HCT116 (cell line): Measurements from ENCODE around the gene CD1E. TPM values are rescaled to one million over a fixed set of nuclear protein-coding genes. Genes with fewer than 3 reads are reported as not detected.

ENCODE experiments used
- ATAC-seq: fragments of 200-7000 bp; cut with Tn5 transposase; 2 replicates; pipeline ENCODE4 v1.9.1; 2020; ENCODE audit warnings: mild to moderate bottlenecking, moderate library complexity
- BruUV-seq: library from RNA; stranded (reverse); fragments of 400-500 nt; replicated peaks from 2 replicates; lab custom pipeline; 2021; lab: Mats Ljungman, UMichigan
- CTCF ChIA-PET: fragments of 300-600 bp; sonication (Branson Sonifier 250); formaldehyde crosslinking; loops from one replicate; lab custom pipeline; 2021; ENCODE audit warnings: antibody characterized with exemption; lab: Charles Lee
- POLR2A ChIA-PET: fragments of 300-600, 350-600 bp; sonication (Branson Sonifier 250); formaldehyde crosslinking; loops from one replicate; lab custom pipeline; 2021; ENCODE audit warnings: antibody characterized with exemption; lab: Charles Lee
- RAD21 ChIA-PET, 2 experiments: fragments of 300-600 bp; sonication (Branson Sonifier 250); formaldehyde crosslinking; loops; one replicate each; lab custom pipeline; 2023; ENCODE audit warnings: low total read pairs in 2 of 2; ENCODE audit not compliant: uncharacterized antibody in 2 of 2, unreplicated experiment in 2 of 2, low non-redundant PET in 1 of 2; lab: Charles Lee
- DNase-seq: peaks from one replicate; pipeline ENCODE4 v3.0.0-alpha.2; 2010; ENCODE audit warnings: low read depth, low spot score
- H2AFZ ChIP-seq: fragments of 200-600 bp; shearing (Covaris generic), sonication (generic); 2 replicates; pipeline ENCODE4 v1.6.1; 2017; ENCODE audit warnings: low read depth, mixed run types, mixed read lengths, antibody characterized with exemption, low read length; ENCODE audit not compliant: poor library complexity, severe bottlenecking
- H3K27ac ChIP-seq: 2 replicates; pipeline ENCODE4 v1.5.1; 2012; ENCODE audit warnings: low read depth, low read length
- H3K27me3 ChIP-seq: fragments of 200-600 bp; sonication (generic); 2 replicates; pipeline ENCODE4 v1.6.1; 2016; ENCODE audit warnings: mixed run types, low read length, mixed read lengths; ENCODE audit not compliant: insufficient read depth
- H3K36me3 ChIP-seq, 2 experiments: fragments of 200-500 bp in 1 of 2; fragments of 200-600 bp in 1 of 2; sonication (Bioruptor generic) in 1 of 2; sonication (generic) in 1 of 2; 2 replicates each; pipeline versions ENCODE4 v1.5.1 to v1.6.1; 2014 to 2016; ENCODE audit warnings: low read length in 2 of 2, inconsistent platforms in 1 of 2, mixed read lengths in 1 of 2, mixed run types in 1 of 2; ENCODE audit not compliant: insufficient read depth in 2 of 2, control insufficient read depth in 1 of 2
- H3K4me1 ChIP-seq, 2 experiments: fragments of 200-600 bp in 1 of 2; sonication (generic) in 1 of 2; 2 replicates each; pipeline versions ENCODE4 v1.5.1 to v1.6.1; 2012 to 2017; ENCODE audit warnings: low read length in 2 of 2, inconsistent platforms in 1 of 2, mild to moderate bottlenecking in 1 of 2, mixed read lengths in 1 of 2, mixed run types in 1 of 2, moderate library complexity in 1 of 2; ENCODE audit not compliant: insufficient read depth in 2 of 2, control insufficient read depth in 1 of 2
- H3K4me2 ChIP-seq: fragments of 200-600 bp; sonication (generic); 2 replicates; pipeline ENCODE4 v1.6.1; 2017; ENCODE audit warnings: mixed run types, low read length, mixed read lengths
- H3K4me3 ChIP-seq, 2 experiments: fragments of 200-600 bp in 1 of 2; sonication (generic) in 1 of 2; replicated peaks in 1 of 2; 2 replicates each; pipeline ENCODE4 v1.5.1; 2011 to 2016; ENCODE audit warnings: low read length in 2 of 2, control low read depth in 1 of 2, low read depth in 1 of 2, mild to moderate bottlenecking in 1 of 2, mixed read lengths in 1 of 2, mixed run types in 1 of 2
- H3K79me2 ChIP-seq: fragments of 200-600 bp; sonication (generic); 2 replicates; pipeline ENCODE4 v1.6.1; 2017; ENCODE audit warnings: mild to moderate bottlenecking, mixed run types, low read length, moderate library complexity, mixed read lengths; ENCODE audit not compliant: insufficient read depth
- H3K9ac ChIP-seq: fragments of 200-600 bp; sonication (generic); 2 replicates; pipeline ENCODE4 v1.6.1; 2016; ENCODE audit warnings: low read length, mixed read lengths
- H3K9me2 ChIP-seq: fragments of 200-600 bp; sonication (generic), shearing (Covaris generic); 2 replicates; pipeline ENCODE4 v1.6.1; 2017; ENCODE audit warnings: mixed run types, mild to moderate bottlenecking, moderate library complexity; ENCODE audit not compliant: insufficient read depth
- H3K9me3 ChIP-seq, 2 experiments: fragments of 200-500 bp in 1 of 2; fragments of 200-600 bp in 1 of 2; sonication (Bioruptor generic) in 1 of 2; sonication (generic) in 1 of 2; 2 replicates each; pipeline ENCODE4 v1.6.1; 2014 to 2017; ENCODE audit warnings: low read length in 2 of 2, mixed read lengths in 2 of 2, inconsistent platforms in 1 of 2, low read depth in 1 of 2, mild to moderate bottlenecking in 1 of 2, mixed run types in 1 of 2, moderate library complexity in 1 of 2; ENCODE audit not compliant: control insufficient read depth in 1 of 2, insufficient read depth in 1 of 2
- H4K20me1 ChIP-seq: fragments of 200-600 bp; sonication (generic), shearing (Covaris generic); 2 replicates; pipeline ENCODE4 v1.6.1; 2017; ENCODE audit warnings: mixed run types, mild to moderate bottlenecking, moderate library complexity; ENCODE audit not compliant: insufficient read depth
- ATF3 ChIP-seq: IDR thresholded peaks from 2 replicates; pipeline ENCODE4 v1.6.1; 2012
- CBX3 ChIP-seq: IDR thresholded peaks from 2 replicates; pipeline ENCODE4 v1.6.1; 2012; ENCODE audit warnings: low read depth
- CEBPB ChIP-seq: IDR thresholded peaks from 2 replicates; pipeline ENCODE4 v1.6.1; 2012; ENCODE audit warnings: low read depth
- EGR1 ChIP-seq: IDR thresholded peaks from 2 replicates; pipeline ENCODE4 v1.6.1; 2012; ENCODE audit warnings: low read depth
- ELF1 ChIP-seq: IDR thresholded peaks from 2 replicates; pipeline ENCODE4 v1.6.1; 2012; ENCODE audit warnings: low read depth, borderline replicate concordance
- EZH2phosphoT487 ChIP-seq: fragments of 200-600 bp; IDR thresholded peaks from 2 replicates; pipeline ENCODE4 v1.6.1; 2018; ENCODE audit warnings: antibody characterized with exemption, borderline replicate concordance
- FOSL1 ChIP-seq: IDR thresholded peaks from 2 replicates; pipeline ENCODE4 v1.6.1; 2012; ENCODE audit warnings: low read depth
- POLR2A ChIP-seq: IDR thresholded peaks from 2 replicates; pipeline ENCODE4 v1.7.0; 2011; ENCODE audit warnings: borderline replicate concordance; ENCODE audit not compliant: insufficient read depth, insufficient read length; ENCODE audit errors: extremely low read depth
- RAD21 ChIP-seq: IDR thresholded peaks from 2 replicates; pipeline ENCODE4 v1.6.1; 2012; ENCODE audit warnings: low read depth, mild to moderate bottlenecking
- REST ChIP-seq: IDR thresholded peaks from 2 replicates; pipeline ENCODE4 v1.6.1; 2012; ENCODE audit warnings: low read depth
- SIN3A ChIP-seq: IDR thresholded peaks from 2 replicates; pipeline ENCODE4 v1.6.1; 2012; ENCODE audit warnings: low read depth
- SRF ChIP-seq: IDR thresholded peaks from 2 replicates; pipeline ENCODE4 v1.6.1; 2012; ENCODE audit warnings: low read depth
- TCF7L2 ChIP-seq: IDR thresholded peaks from 2 replicates; pipeline ENCODE4 v1.7.0; 2011; ENCODE audit warnings: borderline replicate concordance, inconsistent platforms; ENCODE audit not compliant: insufficient read depth, insufficient read length; ENCODE audit errors: extremely low read depth
- YY1 ChIP-seq: IDR thresholded peaks from 2 replicates; pipeline ENCODE4 v1.6.1; 2011; ENCODE audit warnings: low read length, low read depth, moderate library complexity, mild to moderate bottlenecking; ENCODE audit not compliant: insufficient replicate concordance; ENCODE audit errors: extremely low read depth
- ZBTB33 ChIP-seq: IDR thresholded peaks from 2 replicates; pipeline ENCODE4 v1.6.1; 2011; ENCODE audit warnings: mild to moderate bottlenecking, low read length, moderate library complexity; ENCODE audit not compliant: insufficient replicate concordance; ENCODE audit errors: extremely low read depth
- ZNF274 ChIP-seq: fragments of 200-500 bp; sonication (Bioruptor generic); IDR thresholded peaks from 2 replicates; pipeline ENCODE4 v1.6.1; 2014; ENCODE audit warnings: mild to moderate bottlenecking, low read depth, low read length, inconsistent platforms
- intact Hi-C: fragments of 100-400 bp; cut with micrococcal nuclease; formaldehyde crosslinking; loops from 2 replicates; pipeline ENCODE4 v1.10.0; 2022
- total RNA-seq: library from RNA; stranded (reverse); gene quantifications from one replicate; pipeline ENCODE4 v1.2.1, GENCODE V29; 2021; ENCODE audit not compliant: unreplicated experiment

The CD1E gene
- total RNA-seq, 1 experiment from 2014 or later: not detected

GRCh38 chr1:158327481-158327880 is 26.2 kb upstream of the CD1E start (continued):
- TF ChIP-seq TCF7L2 (no peak), SIN3A (no peak), SRF (no peak)
- TF ChIP-seq, all 23 proteins: peak for 0

- CTCF ChIA-PET: no interaction called here
Observed at GRCh38 chr1:158328426-158328825, 25.3 kb upstream of the CD1E start.

More at GRCh38 chr1:158328426-158328825, 25.3 kb upstream of the CD1E start:
- ATAC-seq: no peak
- H3K27ac ChIP-seq: no peak overlapping the region
- H3K9me2 ChIP-seq: no peaks in the 10 kb centered on the region
- TF ChIP-seq FOSL1: no peak
- no peak for TF ChIP-seq ATF3
- TF ChIP-seq ZNF274: no peak
- no peak for TF ChIP-seq TCF7L2
- no peak for TF ChIP-seq ZBTB33
- no peak for TF ChIP-seq POLR2A
- no peak for TF ChIP-seq ELF1
- no peak for TF ChIP-seq EZH2phosphoT487
- TF ChIP-seq REST: no peak
- no peak for TF ChIP-seq EGR1
- no peak for TF ChIP-seq CEBPB
- no peak for TF ChIP-seq RAD21
- no peak for TF ChIP-seq CBX3
- no peak for TF ChIP-seq YY1
- TF ChIP-seq, all 23 proteins: peak for 0
- Histone ChIP-seq H3K36me3 (no peaks in the 10 kb centered on the region), H3K4me1 (no peaks in the 10 kb centered on the region), H3K79me2 (no peaks in the 10 kb centered on the region), H3K4me3 (no peak overlapping the region), H3K4me2 (no peak overlapping the region), H3K9me3 (no peaks in the 10 kb centered on the region), H3K27me3 (peaks cover 21% of the 10 kb centered on the region), H4K20me1 (no peaks in the 10 kb centered on the region), H2AFZ (no peak overlapping the region), H3K9ac (no peak overlapping the region)
- ChIA-PET RAD21 (no interaction called here), POLR2A (no interaction called here)
- no peak for DNase-seq
- BruUV-seq: no TSS peak
- intact Hi-C loops: loop anchor here (5.0 kb wide), 1 partner anchor 126 kb away; no protein-coding TSS in a partner anchor
